ENCODE measurements around the gene GCN1.

GCN1 gene

GRCh38 chr12:120190386-120190785, 4.1 kb downstream of the GCN1 start:
- Histone ChIP-seq H3K4me1 (ENCODE audit: low read length) (peaks cover 28% of the 10 kb centered on the region), H3K4me3 (ENCODE audit: low read length) (no peak overlapping the region), H3K27me3 (ENCODE audit: low read depth, low read length) (no peaks in the 10 kb centered on the region), H3K4me2 (ENCODE audit: low read length) (no peak overlapping the region), H3K9me3 (ENCODE audit: insufficient read depth, low read length) (no peaks in the 10 kb centered on the region), H4K20me1 (ENCODE audit: insufficient read depth, low read length) (peaks cover 19% of the 10 kb centered on the region), H2AFZ (ENCODE audit: low read depth, low read length) (no peak overlapping the region), H3K9ac (ENCODE audit: low read length) (no peak overlapping the region), H3K79me2 (ENCODE audit: low read length) (peaks cover 78% of the 10 kb centered on the region), H3K36me3 (replicated peaks; ENCODE audit: low read depth, low read length) (peaks cover 35% of the 10 kb centered on the region), H3K27ac (ENCODE audit: low read length) (no peak overlapping the region)
- TF ChIP-seq CTCF (IDR thresholded peaks at IDR 0.05; ENCODE audit: low read depth, low read length) = no peak
- no peak for TF ChIP-seq EZH2phosphoT487 (IDR thresholded peaks at IDR 0.05; ENCODE audit: low read depth)

GRCh38 chr12:120186654-120187053, 7.9 kb downstream of the GCN1 start:
- Histone ChIP-seq H3K9me3 (ENCODE audit: insufficient read depth, low read length) (no peaks in the 10 kb centered on the region), H2AFZ (ENCODE audit: low read depth, low read length) (no peak overlapping the region), H3K4me2 (ENCODE audit: low read length) (no peak overlapping the region), H3K9ac (ENCODE audit: low read length) (no peak overlapping the region), H3K4me1 (ENCODE audit: low read length) (peaks cover 7% of the 10 kb centered on the region), H3K27me3 (ENCODE audit: low read depth, low read length) (no peaks in the 10 kb centered on the region), H3K4me3 (ENCODE audit: low read length) (no peak overlapping the region), H3K79me2 (ENCODE audit: low read length) (peaks cover 76% of the 10 kb centered on the region), H3K36me3 (replicated peaks; ENCODE audit: low read depth, low read length) (peaks cover 60% of the 10 kb centered on the region), H4K20me1 (ENCODE audit: insufficient read depth, low read length) (peaks cover 26% of the 10 kb centered on the region), H3K27ac (ENCODE audit: low read length) (no peak overlapping the region)
- no peak for TF ChIP-seq CTCF (IDR thresholded peaks at IDR 0.05; ENCODE audit: low read depth, low read length)
- TF ChIP-seq EZH2phosphoT487 (IDR thresholded peaks at IDR 0.05; ENCODE audit: low read depth) = no peak

- peaks cover 59% of the 10 kb centered on the region for H3K79me2 ChIP-seq (ENCODE audit: low read length)
- H3K4me1 ChIP-seq (ENCODE audit: low read length) = no peaks in the 10 kb centered on the region
- H3K9me3 ChIP-seq (ENCODE audit: insufficient read depth, low read length) = no peaks in the 10 kb centered on the region
- no peak overlapping the region for H3K27ac ChIP-seq (ENCODE audit: low read length)
- no peak overlapping the region for H3K4me3 ChIP-seq (ENCODE audit: low read length)
- H2AFZ ChIP-seq (ENCODE audit: low read depth, low read length) = no peak overlapping the region
- peaks cover 59% of the 10 kb centered on the region for H3K36me3 ChIP-seq (replicated peaks; ENCODE audit: low read depth, low read length)
- TF ChIP-seq CTCF (IDR thresholded peaks at IDR 0.05; ENCODE audit: low read depth, low read length) = no peak
- no peak for TF ChIP-seq EZH2phosphoT487 (IDR thresholded peaks at IDR 0.05; ENCODE audit: low read depth)
- H3K4me2 ChIP-seq (ENCODE audit: low read length) = no peak overlapping the region
- no peak overlapping the region for H3K9ac ChIP-seq (ENCODE audit: low read length)
- peaks cover 19% of the 10 kb centered on the region; the same call in 1 of the 2 replicates for H4K20me1 ChIP-seq (ENCODE audit: insufficient read depth, low read length)
- no peaks in the 10 kb centered on the region for H3K27me3 ChIP-seq (ENCODE audit: low read depth, low read length)
These were observed 11.3 kb downstream of the GCN1 start for GRCh38 chr12:120183211-120183631.

GRCh38 chr12:120181991-120182631, 12.4 kb downstream of the GCN1 start:
- H3K27ac ChIP-seq (ENCODE audit: low read length) = no peak overlapping the region
- H3K9ac ChIP-seq (ENCODE audit: low read length) = no peak overlapping the region
- H4K20me1 ChIP-seq (ENCODE audit: insufficient read depth, low read length) = peaks cover 19% of the 10 kb centered on the region; the same call in 1 of the 2 replicates
- peaks cover 51% of the 10 kb centered on the region for H3K79me2 ChIP-seq (ENCODE audit: low read length)
- no peaks in the 10 kb centered on the region for H3K27me3 ChIP-seq (ENCODE audit: low read depth, low read length)
- no peak overlapping the region for H2AFZ ChIP-seq (ENCODE audit: low read depth, low read length)
- no peak for TF ChIP-seq CTCF (IDR thresholded peaks at IDR 0.05; ENCODE audit: low read depth, low read length)
- TF ChIP-seq EZH2phosphoT487 (IDR thresholded peaks at IDR 0.05; ENCODE audit: low read depth) = no peak
- no peaks in the 10 kb centered on the region for H3K4me1 ChIP-seq (ENCODE audit: low read length)
- H3K4me2 ChIP-seq (ENCODE audit: low read length) = no peak overlapping the region
- H3K36me3 ChIP-seq (replicated peaks; ENCODE audit: low read depth, low read length) = peaks cover 64% of the 10 kb centered on the region
- H3K4me3 ChIP-seq (ENCODE audit: low read length) = no peak overlapping the region
- H3K9me3 ChIP-seq (ENCODE audit: insufficient read depth, low read length) = no peaks in the 10 kb centered on the region

Measured in OCI-LY3 (cell line).